GM23338 (cell line): ENCODE measurements around the gene KIAA0232. TPM values are rescaled to one million over a fixed set of nuclear protein-coding genes. Genes with fewer than 3 reads are reported as not detected.

Source experiments
- ATAC-seq: fragments of 200-7000 bp; cut with Tn5 transposase; 3 replicates; pipeline ENCODE4 v1.9.1; 2020
- DNase-seq: peaks from one replicate; pipeline ENCODE4 v3.0.0-alpha.2; 2015; ENCODE audit warnings: low spot score
- H2AFZ ChIP-seq: fragments of 200-600 bp; sonication (generic); 2 replicates; pipeline ENCODE4 v1.8.0; 2016; ENCODE audit warnings: antibody characterized with exemption, mild to moderate bottlenecking, moderate library complexity
- H3F3A ChIP-seq: fragments of 200-600 bp; sonication (generic); replicated peaks from 2 replicates; pipeline ENCODE4 v1.8.0; 2017; ENCODE audit warnings: antibody characterized with exemption, mixed run types, low read depth
- H3K27ac ChIP-seq: fragments of 200-600 bp; sonication (generic); 2 replicates; pipeline ENCODE4 v1.6.1; 2016; ENCODE audit warnings: low read depth
- H3K27me3 ChIP-seq: fragments of 200-600 bp; sonication (generic); 2 replicates; pipeline ENCODE4 v1.8.0; 2016; ENCODE audit warnings: mild to moderate bottlenecking, mixed run types, moderate library complexity; ENCODE audit not compliant: insufficient read depth
- H3K36me3 ChIP-seq: fragments of 200-600 bp; sonication (generic); 2 replicates; pipeline ENCODE4 v1.8.0; 2016; ENCODE audit warnings: mild to moderate bottlenecking; ENCODE audit not compliant: insufficient read depth
- H3K4me1 ChIP-seq: fragments of 200-600 bp; sonication (generic); 2 replicates; pipeline ENCODE4 v1.8.0; 2016; ENCODE audit warnings: mild to moderate bottlenecking, moderate library complexity; ENCODE audit not compliant: insufficient read depth
- H3K4me2 ChIP-seq: fragments of 200-600 bp; sonication (generic); 2 replicates; pipeline ENCODE4 v1.7.1; 2017; ENCODE audit warnings: mixed run types
- H3K4me3 ChIP-seq: fragments of 200-600 bp; sonication (generic); 2 replicates; pipeline ENCODE4 v1.6.1; 2016; ENCODE audit warnings: mixed run types
- H3K79me2 ChIP-seq: fragments of 200-600 bp; sonication (generic); replicated peaks from 2 replicates; pipeline ENCODE4 v1.8.0; 2017; ENCODE audit warnings: mild to moderate bottlenecking; ENCODE audit not compliant: insufficient read depth
- H3K9me2 ChIP-seq: fragments of 200-600 bp; sonication (generic); 2 replicates; pipeline ENCODE4 v1.8.0; 2017; ENCODE audit not compliant: insufficient read depth
- H4K20me1 ChIP-seq: fragments of 200-600 bp; sonication (generic); replicated peaks from 2 replicates; pipeline ENCODE4 v1.8.0; 2017; ENCODE audit warnings: mild to moderate bottlenecking; ENCODE audit not compliant: insufficient read depth
- H3K27ac Mint-ChIP-seq: 2 replicates; pipeline ENCODE4 v1.8.0; 2020; ENCODE audit warnings: inconsistent platforms, mild to moderate bottlenecking, moderate library complexity, mixed read lengths
- H3K27me3 Mint-ChIP-seq: 3 replicates; pipeline ENCODE4 v1.8.0; 2022; ENCODE audit warnings: low read depth, mild to moderate bottlenecking, moderate library complexity, mixed read lengths, inconsistent platforms; ENCODE audit not compliant: insufficient read depth, poor library complexity
- H3K36me3 Mint-ChIP-seq: 3 replicates; pipeline ENCODE4 v1.8.0; 2021; ENCODE audit warnings: low read depth, mild to moderate bottlenecking, inconsistent platforms, moderate library complexity, mixed read lengths
- H3K4me1 Mint-ChIP-seq: 3 replicates; pipeline ENCODE4 v1.8.0; 2020; ENCODE audit warnings: mild to moderate bottlenecking, inconsistent platforms, mixed read lengths
- H3K4me3 Mint-ChIP-seq: 3 replicates; pipeline ENCODE4 v1.8.0; 2021; ENCODE audit warnings: moderate library complexity, mild to moderate bottlenecking, inconsistent platforms, mixed read lengths
- H3K9me3 Mint-ChIP-seq: 3 replicates; pipeline ENCODE4 v1.8.0; 2020; ENCODE audit warnings: moderate library complexity, mild to moderate bottlenecking, inconsistent platforms, mixed read lengths
- CREB1 ChIP-seq: fragments of 250-450 bp; sonication (Bioruptor Pico); IDR thresholded peaks from 2 replicates; pipeline ENCODE4 v1.5.0; 2020; ENCODE audit warnings: low read depth, mild to moderate bottlenecking, moderate library complexity
- EZH2 ChIP-seq: fragments of 200-600 bp; sonication (generic); IDR thresholded peaks from one replicate; pipeline ENCODE4 v1.8.0; 2017; ENCODE audit warnings: antibody characterized with exemption, mild to moderate bottlenecking, low read depth; ENCODE audit not compliant: unreplicated experiment
- EZH2phosphoT487 ChIP-seq: fragments of 200-600 bp; sonication (generic); IDR thresholded peaks from one replicate; pipeline ENCODE4 v1.8.1; 2018; ENCODE audit warnings: antibody characterized with exemption; ENCODE audit not compliant: unreplicated experiment
- JUNB ChIP-seq: IDR thresholded peaks from one replicate; pipeline ENCODE4 v1.6.1; 2016; ENCODE audit warnings: antibody characterized with exemption; ENCODE audit not compliant: unreplicated experiment
- NANOG ChIP-seq: IDR thresholded peaks from 2 replicates; pipeline ENCODE4 v1.6.1; 2016; ENCODE audit warnings: antibody characterized with exemption, borderline replicate concordance
- POLR2AphosphoS5 ChIP-seq: IDR thresholded peaks from 2 replicates; pipeline ENCODE4 v1.6.1; 2016; ENCODE audit warnings: antibody characterized with exemption, low read depth
- STAT1 ChIP-seq: IDR thresholded peaks from one replicate; pipeline ENCODE4 v1.6.1; 2016; ENCODE audit warnings: antibody characterized with exemption; ENCODE audit not compliant: unreplicated experiment
- ZNF114 ChIP-seq: fragments of 250-450 bp; sonication (Bioruptor Pico); IDR thresholded peaks from 2 replicates; pipeline ENCODE4 v1.5.0; 2020; ENCODE audit warnings: mild to moderate bottlenecking, moderate library complexity
- ZNF331 ChIP-seq: fragments of 250-450 bp; sonication (Bioruptor Pico); IDR thresholded peaks from 2 replicates; pipeline ENCODE4 v1.5.0; 2020; ENCODE audit warnings: low read depth, mild to moderate bottlenecking, moderate library complexity
- polyA plus RNA-seq: library from polyadenylated mRNA; unstranded; fragments of >200 nt; fragmentation: Nextera tagmentation; extraction: Ambion mirVana; gene quantifications from 2 replicates; pipeline ENCODE4 v1.2.1, GENCODE V29; 2016
- total RNA-seq: library from RNA; depleted of rRNA; stranded (reverse); fragments of >200 nt; shearing (Covaris generic); gene quantifications from 2 replicates; pipeline ENCODE4 v1.2.3, GENCODE V29; 2014
- TF ChIP-seq, protein P1 (sequence below): IDR thresholded peaks from 2 replicates; pipeline ENCODE4 v1.6.1; 2016; ENCODE audit warnings: antibody characterized with exemption
- TF ChIP-seq, protein P2 (sequence below), 2 experiments: fragments of 200-600 bp in 1 of 2; sonication (generic) in 1 of 2; conservative IDR thresholded peaks; 2 replicates each; pipeline versions ENCODE4 v1.5.1 to v1.6.1; 2016 to 2017; ENCODE audit warnings: antibody characterized with exemption in 2 of 2, low read depth in 2 of 2, mild to moderate bottlenecking in 2 of 2, moderate library complexity in 1 of 2
- TF ChIP-seq, protein P3 (sequence below): IDR thresholded peaks from one replicate; pipeline ENCODE4 v1.6.1; 2018; ENCODE audit warnings: antibody characterized with exemption; ENCODE audit not compliant: unreplicated experiment
- TF ChIP-seq, protein P4 (sequence below): fragments of 250-450 bp; sonication (Bioruptor Pico); IDR thresholded peaks from 2 replicates; pipeline ENCODE4 v1.5.0; 2020; ENCODE audit warnings: mild to moderate bottlenecking, moderate library complexity

Gene KIAA0232
- total and polyA plus RNA-seq, 2 experiments from 2014 or later: 14.3 to 34.9 TPM

DNA sequence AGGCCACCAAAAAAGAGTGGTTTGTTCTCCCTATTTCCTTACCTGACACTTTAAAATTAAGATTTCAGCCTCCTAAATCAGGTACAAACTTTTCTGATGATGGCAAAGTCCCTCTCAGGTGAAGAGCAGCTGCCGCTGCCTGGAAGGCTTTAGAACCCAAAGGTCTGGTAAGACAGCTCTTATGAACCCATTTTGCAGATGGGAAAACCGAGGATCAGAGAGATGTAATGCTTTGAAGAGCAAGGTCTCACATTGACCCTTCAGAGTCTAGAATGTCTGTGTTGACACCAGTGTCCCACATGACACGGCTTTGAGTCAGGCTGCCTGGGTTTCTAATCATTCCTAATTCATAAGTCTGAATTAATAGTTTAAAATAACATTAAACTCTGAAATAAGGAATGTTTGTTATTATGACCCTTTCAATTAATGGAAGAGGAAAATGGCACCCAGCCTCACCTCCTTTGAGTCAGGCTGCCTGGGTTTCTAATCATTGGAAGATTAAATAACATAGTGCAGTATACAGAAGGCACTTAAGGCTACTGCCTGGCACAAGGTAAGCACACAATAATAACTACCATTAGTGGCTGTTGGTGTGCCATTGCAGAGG lies 27.9 kb upstream of the KIAA0232 start:
- Histone ChIP-seq H3K9me2 (no peaks in the 10 kb centered on the region), H2AFZ (no peak overlapping the region), H3F3A (no peaks in the 10 kb centered on the region), H4K20me1 (no peaks in the 10 kb centered on the region), H3K4me2 (no peak overlapping the region), H3K4me1 (no peaks in the 10 kb centered on the region), H3K36me3 (no peaks in the 10 kb centered on the region), H3K4me3 (no peak overlapping the region), H3K27me3 (no peaks in the 10 kb centered on the region), H3K79me2 (no peaks in the 10 kb centered on the region), H3K27ac (no peak overlapping the region)
- Mint-ChIP-seq H3K36me3 (no peaks in the 10 kb centered on the region), H3K4me3 (no peak overlapping the region), H3K4me1 (peaks cover 4% of the 10 kb centered on the region; the same call in 2 of the 3 replicates), H3K27ac (no peak overlapping the region), H3K27me3 (no peaks in the 10 kb centered on the region), H3K9me3 (no peaks in the 10 kb centered on the region)
- DNase-seq: no peak
- ATAC-seq: no peak
- TF ChIP-seq POLR2AphosphoS5: no peak
- TF ChIP-seq ZNF331 (CRISPR knock-in tag): no peak
- TF ChIP-seq EZH2phosphoT487: no peak
- no peak for TF ChIP-seq ZNF114
- no peak for TF ChIP-seq EZH2
- no peak for TF ChIP-seq STAT1
- TF ChIP-seq JUNB: no peak
- no peak for TF ChIP-seq NANOG
- TF ChIP-seq, protein P1, sequence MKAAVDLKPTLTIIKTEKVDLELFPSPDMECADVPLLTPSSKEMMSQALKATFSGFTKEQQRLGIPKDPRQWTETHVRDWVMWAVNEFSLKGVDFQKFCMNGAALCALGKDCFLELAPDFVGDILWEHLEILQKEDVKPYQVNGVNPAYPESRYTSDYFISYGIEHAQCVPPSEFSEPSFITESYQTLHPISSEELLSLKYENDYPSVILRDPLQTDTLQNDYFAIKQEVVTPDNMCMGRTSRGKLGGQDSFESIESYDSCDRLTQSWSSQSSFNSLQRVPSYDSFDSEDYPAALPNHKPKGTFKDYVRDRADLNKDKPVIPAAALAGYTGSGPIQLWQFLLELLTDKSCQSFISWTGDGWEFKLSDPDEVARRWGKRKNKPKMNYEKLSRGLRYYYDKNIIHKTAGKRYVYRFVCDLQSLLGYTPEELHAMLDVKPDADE: no peak
- TF ChIP-seq, protein P2, sequence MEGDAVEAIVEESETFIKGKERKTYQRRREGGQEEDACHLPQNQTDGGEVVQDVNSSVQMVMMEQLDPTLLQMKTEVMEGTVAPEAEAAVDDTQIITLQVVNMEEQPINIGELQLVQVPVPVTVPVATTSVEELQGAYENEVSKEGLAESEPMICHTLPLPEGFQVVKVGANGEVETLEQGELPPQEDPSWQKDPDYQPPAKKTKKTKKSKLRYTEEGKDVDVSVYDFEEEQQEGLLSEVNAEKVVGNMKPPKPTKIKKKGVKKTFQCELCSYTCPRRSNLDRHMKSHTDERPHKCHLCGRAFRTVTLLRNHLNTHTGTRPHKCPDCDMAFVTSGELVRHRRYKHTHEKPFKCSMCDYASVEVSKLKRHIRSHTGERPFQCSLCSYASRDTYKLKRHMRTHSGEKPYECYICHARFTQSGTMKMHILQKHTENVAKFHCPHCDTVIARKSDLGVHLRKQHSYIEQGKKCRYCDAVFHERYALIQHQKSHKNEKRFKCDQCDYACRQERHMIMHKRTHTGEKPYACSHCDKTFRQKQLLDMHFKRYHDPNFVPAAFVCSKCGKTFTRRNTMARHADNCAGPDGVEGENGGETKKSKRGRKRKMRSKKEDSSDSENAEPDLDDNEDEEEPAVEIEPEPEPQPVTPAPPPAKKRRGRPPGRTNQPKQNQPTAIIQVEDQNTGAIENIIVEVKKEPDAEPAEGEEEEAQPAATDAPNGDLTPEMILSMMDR (conservative IDR thresholded peaks at IDR 0.05; ENCODE audit: low read depth in 2 of 2): no peak
- TF ChIP-seq, protein P3, sequence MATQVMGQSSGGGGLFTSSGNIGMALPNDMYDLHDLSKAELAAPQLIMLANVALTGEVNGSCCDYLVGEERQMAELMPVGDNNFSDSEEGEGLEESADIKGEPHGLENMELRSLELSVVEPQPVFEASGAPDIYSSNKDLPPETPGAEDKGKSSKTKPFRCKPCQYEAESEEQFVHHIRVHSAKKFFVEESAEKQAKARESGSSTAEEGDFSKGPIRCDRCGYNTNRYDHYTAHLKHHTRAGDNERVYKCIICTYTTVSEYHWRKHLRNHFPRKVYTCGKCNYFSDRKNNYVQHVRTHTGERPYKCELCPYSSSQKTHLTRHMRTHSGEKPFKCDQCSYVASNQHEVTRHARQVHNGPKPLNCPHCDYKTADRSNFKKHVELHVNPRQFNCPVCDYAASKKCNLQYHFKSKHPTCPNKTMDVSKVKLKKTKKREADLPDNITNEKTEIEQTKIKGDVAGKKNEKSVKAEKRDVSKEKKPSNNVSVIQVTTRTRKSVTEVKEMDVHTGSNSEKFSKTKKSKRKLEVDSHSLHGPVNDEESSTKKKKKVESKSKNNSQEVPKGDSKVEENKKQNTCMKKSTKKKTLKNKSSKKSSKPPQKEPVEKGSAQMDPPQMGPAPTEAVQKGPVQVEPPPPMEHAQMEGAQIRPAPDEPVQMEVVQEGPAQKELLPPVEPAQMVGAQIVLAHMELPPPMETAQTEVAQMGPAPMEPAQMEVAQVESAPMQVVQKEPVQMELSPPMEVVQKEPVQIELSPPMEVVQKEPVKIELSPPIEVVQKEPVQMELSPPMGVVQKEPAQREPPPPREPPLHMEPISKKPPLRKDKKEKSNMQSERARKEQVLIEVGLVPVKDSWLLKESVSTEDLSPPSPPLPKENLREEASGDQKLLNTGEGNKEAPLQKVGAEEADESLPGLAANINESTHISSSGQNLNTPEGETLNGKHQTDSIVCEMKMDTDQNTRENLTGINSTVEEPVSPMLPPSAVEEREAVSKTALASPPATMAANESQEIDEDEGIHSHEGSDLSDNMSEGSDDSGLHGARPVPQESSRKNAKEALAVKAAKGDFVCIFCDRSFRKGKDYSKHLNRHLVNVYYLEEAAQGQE: no peak
- TF ChIP-seq CREB1 (CRISPR knock-in tag): no peak
- TF ChIP-seq, protein P4, sequence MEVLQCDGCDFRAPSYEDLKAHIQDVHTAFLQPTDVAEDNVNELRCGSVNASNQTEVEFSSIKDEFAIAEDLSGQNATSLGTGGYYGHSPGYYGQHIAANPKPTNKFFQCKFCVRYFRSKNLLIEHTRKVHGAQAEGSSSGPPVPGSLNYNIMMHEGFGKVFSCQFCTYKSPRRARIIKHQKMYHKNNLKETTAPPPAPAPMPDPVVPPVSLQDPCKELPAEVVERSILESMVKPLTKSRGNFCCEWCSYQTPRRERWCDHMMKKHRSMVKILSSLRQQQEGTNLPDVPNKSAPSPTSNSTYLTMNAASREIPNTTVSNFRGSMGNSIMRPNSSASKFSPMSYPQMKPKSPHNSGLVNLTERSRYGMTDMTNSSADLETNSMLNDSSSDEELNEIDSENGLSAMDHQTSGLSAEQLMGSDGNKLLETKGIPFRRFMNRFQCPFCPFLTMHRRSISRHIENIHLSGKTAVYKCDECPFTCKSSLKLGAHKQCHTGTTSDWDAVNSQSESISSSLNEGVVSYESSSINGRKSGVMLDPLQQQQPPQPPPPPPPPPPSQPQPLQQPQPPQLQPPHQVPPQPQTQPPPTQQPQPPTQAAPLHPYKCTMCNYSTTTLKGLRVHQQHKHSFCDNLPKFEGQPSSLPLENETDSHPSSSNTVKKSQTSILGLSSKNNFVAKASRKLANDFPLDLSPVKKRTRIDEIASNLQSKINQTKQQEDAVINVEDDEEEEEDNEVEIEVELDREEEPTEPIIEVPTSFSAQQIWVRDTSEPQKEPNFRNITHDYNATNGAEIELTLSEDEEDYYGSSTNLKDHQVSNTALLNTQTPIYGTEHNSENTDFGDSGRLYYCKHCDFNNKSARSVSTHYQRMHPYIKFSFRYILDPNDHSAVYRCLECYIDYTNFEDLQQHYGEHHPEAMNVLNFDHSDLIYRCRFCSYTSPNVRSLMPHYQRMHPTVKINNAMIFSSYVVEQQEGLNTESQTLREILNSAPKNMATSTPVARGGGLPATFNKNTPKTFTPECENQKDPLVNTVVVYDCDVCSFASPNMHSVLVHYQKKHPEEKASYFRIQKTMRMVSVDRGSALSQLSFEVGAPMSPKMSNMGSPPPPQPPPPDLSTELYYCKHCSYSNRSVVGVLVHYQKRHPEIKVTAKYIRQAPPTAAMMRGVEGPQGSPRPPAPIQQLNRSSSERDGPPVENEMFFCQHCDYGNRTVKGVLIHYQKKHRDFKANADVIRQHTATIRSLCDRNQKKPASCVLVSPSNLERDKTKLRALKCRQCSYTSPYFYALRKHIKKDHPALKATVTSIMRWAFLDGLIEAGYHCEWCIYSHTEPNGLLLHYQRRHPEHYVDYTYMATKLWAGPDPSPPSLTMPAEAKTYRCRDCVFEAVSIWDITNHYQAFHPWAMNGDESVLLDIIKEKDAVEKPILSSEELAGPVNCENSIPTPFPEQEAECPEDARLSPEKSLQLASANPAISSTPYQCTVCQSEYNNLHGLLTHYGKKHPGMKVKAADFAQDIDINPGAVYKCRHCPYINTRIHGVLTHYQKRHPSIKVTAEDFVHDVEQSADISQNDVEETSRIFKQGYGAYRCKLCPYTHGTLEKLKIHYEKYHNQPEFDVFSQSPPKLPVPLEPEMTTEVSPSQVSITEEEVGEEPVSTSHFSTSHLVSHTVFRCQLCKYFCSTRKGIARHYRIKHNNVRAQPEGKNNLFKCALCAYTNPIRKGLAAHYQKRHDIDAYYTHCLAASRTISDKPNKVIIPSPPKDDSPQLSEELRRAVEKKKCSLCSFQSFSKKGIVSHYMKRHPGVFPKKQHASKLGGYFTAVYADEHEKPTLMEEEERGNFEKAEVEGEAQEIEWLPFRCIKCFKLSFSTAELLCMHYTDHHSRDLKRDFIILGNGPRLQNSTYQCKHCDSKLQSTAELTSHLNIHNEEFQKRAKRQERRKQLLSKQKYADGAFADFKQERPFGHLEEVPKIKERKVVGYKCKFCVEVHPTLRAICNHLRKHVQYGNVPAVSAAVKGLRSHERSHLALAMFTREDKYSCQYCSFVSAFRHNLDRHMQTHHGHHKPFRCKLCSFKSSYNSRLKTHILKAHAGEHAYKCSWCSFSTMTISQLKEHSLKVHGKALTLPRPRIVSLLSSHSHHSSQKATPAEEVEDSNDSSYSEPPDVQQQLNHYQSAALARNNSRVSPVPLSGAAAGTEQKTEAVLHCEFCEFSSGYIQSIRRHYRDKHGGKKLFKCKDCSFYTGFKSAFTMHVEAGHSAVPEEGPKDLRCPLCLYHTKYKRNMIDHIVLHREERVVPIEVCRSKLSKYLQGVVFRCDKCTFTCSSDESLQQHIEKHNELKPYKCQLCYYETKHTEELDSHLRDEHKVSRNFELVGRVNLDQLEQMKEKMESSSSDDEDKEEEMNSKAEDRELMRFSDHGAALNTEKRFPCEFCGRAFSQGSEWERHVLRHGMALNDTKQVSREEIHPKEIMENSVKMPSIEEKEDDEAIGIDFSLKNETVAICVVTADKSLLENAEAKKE: no peak
